Vagina (tissue), 2 donors: ENCODE results near the gene NRG3.

ENCODE experiments used
- POLR2A ChIP-seq, 2 donors: fragments of 450-650 bp; IDR thresholded peaks; one replicate each; pipeline ENCODE4 v1.6.1; 2017; ENCODE audit warnings: antibody characterized with exemption in 2 of 2, mild to moderate bottlenecking in 2 of 2, moderate library complexity in 2 of 2
- POLR2AphosphoS5 ChIP-seq, 2 donors: sonication (generic); formaldehyde crosslinking; IDR thresholded peaks; one replicate each; pipeline ENCODE4 v1.9.0; 2017; ENCODE audit warnings: antibody characterized with exemption in 2 of 2, mild to moderate bottlenecking in 2 of 2, low read depth in 1 of 2; ENCODE audit not compliant: insufficient read depth in 1 of 2

DNA sequence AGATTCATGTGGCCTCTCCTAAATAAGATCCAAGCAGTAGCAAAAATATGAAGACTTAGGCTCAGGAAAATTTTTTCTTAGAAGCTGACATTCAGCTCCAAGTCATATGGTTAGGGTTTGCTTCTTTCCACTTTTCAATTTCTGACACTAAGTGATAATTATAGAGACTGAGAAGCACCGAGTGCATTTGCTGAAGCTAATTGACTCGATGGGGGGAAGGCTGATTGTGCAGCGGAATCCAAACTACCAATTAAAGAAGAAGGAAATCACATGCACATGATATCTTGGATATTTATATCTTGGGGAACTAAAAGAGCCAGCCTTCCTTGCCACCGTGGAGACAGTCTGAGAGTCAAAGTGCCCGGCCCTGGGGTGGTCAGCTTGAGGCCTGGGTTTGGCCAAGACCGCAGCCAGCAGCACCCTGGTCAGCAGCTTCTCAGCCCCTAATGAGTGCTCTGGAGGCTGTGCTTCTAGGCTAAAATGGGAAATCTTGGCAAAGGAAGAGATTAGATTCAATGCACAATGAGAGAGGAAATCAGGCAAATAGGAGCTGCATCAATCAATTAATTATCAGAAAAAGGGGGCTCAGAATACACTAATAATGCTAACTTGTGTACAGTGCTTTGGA is 589.3 kb downstream of the NRG3 start:
- TF ChIP-seq POLR2AphosphoS5 (IDR thresholded peaks at IDR 0.05; ENCODE audit: insufficient read depth in 1 of 2, low read depth in 1 of 2) = no peak
- TF ChIP-seq POLR2A (IDR thresholded peaks at IDR 0.05) = no peak
